Lung (tissue), 12 donors: ENCODE measurements around the gene SLAMF7. TPM values are rescaled to one million over a fixed set of nuclear protein-coding genes. Genes with fewer than 3 reads are reported as not detected.
"Not testable (repeated sequence)": the region's sequence is repeated elsewhere in the genome, so short reads cannot be mapped to it uniquely, and the experiment has no call there.

Source experiments
- ATAC-seq: fragments of 200-7000 bp; cut with Tn5 transposase; one replicate; pipeline ENCODE4 v1.9.1; 2020; ENCODE audit warnings: moderate number of reproducible peaks; ENCODE audit not compliant: insufficient read depth, low FRiP score
- DNase-seq, 3 donors: peaks; one replicate each; pipeline ENCODE4 v3.0.0-alpha.2; 2013 to 2017
- H3K27ac ChIP-seq, 2 donors: one replicate each; pipeline ENCODE4 v1.5.1; 2013; ENCODE audit warnings: mild to moderate bottlenecking in 2 of 2, moderate library complexity in 2 of 2, control low read depth in 1 of 2, inconsistent platforms in 1 of 2, low read depth in 1 of 2, low read length in 1 of 2
- H3K27me3 ChIP-seq, 3 donors: one replicate each; pipeline ENCODE4 v1.5.1; 2013; ENCODE audit warnings: low read length in 2 of 3; ENCODE audit not compliant: control insufficient read depth in 3 of 3, insufficient read depth in 3 of 3
- H3K36me3 ChIP-seq, 4 donors: one replicate each; pipeline ENCODE4 v1.5.1; 2013; ENCODE audit warnings: low read length in 4 of 4, mild to moderate bottlenecking in 1 of 4, moderate library complexity in 1 of 4; ENCODE audit not compliant: control insufficient read depth in 4 of 4, insufficient read depth in 4 of 4
- H3K4me1 ChIP-seq, 5 donors: one replicate each; pipeline ENCODE4 v1.5.1; 2013; ENCODE audit warnings: low read length in 5 of 5, mild to moderate bottlenecking in 2 of 5, moderate library complexity in 1 of 5; ENCODE audit not compliant: control insufficient read depth in 5 of 5, insufficient read depth in 5 of 5
- H3K4me3 ChIP-seq: one replicate; pipeline ENCODE4 v1.5.1; 2013; ENCODE audit warnings: mild to moderate bottlenecking, control low read depth, moderate library complexity
- H3K9ac ChIP-seq, 2 donors: one replicate each; pipeline ENCODE4 v1.5.1; 2013; ENCODE audit warnings: low read length in 2 of 2, control low read depth in 1 of 2; ENCODE audit not compliant: insufficient read depth in 1 of 2
- H3K9me3 ChIP-seq, 4 donors: one replicate each; pipeline ENCODE4 v1.5.1; 2013; ENCODE audit warnings: low read length in 3 of 4, mild to moderate bottlenecking in 1 of 4, moderate library complexity in 1 of 4; ENCODE audit not compliant: control insufficient read depth in 4 of 4, insufficient read depth in 3 of 4
- CTCF ChIP-seq: IDR thresholded peaks from 2 replicates; pipeline ENCODE4 v1.5.1; 2012; ENCODE audit warnings: mild to moderate bottlenecking; ENCODE audit errors: control extremely low read depth, extremely low read depth
- WGBS, 2 donors: extraction: QIAGEN DNeasy Blood & Tissue Kit; methylation state at CpG; one replicate each; pipeline ENCODE4 v1.1.7; 2013; 5-methylcytosine and 5-hydroxymethylcytosine counted together
- polyA plus RNA-seq, 2 donors: library from polyadenylated mRNA; stranded (reverse); fragments of 200-250 nt; gene quantifications; one replicate each; pipeline ENCODE4 v1.2.1, GENCODE V29; 2013
- total RNA-seq, 2 donors: library from RNA; depleted of rRNA in 1 of 2; stranded (reverse); fragments of >200 nt in 1 of 2; gene quantifications; one replicate each; pipeline ENCODE4 v1.2.1, GENCODE V29; 2014 to 2021
- donor health status: control.
- donor health status: control.
- donor health status: Bipolar disorder and iron deficiency.
- donor health status: healthy.
- donor health status: DM: yes; HTN: yes; CAD: no.

SLAMF7 gene
- total and polyA plus RNA-seq, 4 donors = 4.6 to 69.4 (median 10.0) TPM

GRCh38 chr1:160713161-160713560 lies 25.9 kb upstream of the SLAMF7 start:
- Histone ChIP-seq H3K4me3 (no peak overlapping the region), H3K27ac (no peak overlapping the region), H3K9me3 (no peaks in the 10 kb centered on the region), H3K4me1 (peaks cover 0 to 9% (median 0%) of the 10 kb centered on the region in 5 donors), H3K9ac (no peak overlapping the region), H3K36me3 (no peaks in the 10 kb centered on the region), H3K27me3 (no peaks in the 10 kb centered on the region)
- no peak for DNase-seq
- no peak for TF ChIP-seq CTCF
- WGBS, 2 donors = 24 to 32% methylated on average over 1 of the region's 1 CpG
- no peak for ATAC-seq

- H3K36me3 ChIP-seq, H3K27ac ChIP-seq, H3K9me3 ChIP-seq, H3K4me3 ChIP-seq, DNase-seq, ATAC-seq, H3K4me1 ChIP-seq, H3K27me3 ChIP-seq, H3K9ac ChIP-seq: not testable (repeated sequence)
- 70 to 77% methylated on average over 5 of the region's 5 CpGs for WGBS, 2 donors
Measured at GRCh38 chr1:160714034-160714648, 24.9 kb upstream of the SLAMF7 start.

DNA sequence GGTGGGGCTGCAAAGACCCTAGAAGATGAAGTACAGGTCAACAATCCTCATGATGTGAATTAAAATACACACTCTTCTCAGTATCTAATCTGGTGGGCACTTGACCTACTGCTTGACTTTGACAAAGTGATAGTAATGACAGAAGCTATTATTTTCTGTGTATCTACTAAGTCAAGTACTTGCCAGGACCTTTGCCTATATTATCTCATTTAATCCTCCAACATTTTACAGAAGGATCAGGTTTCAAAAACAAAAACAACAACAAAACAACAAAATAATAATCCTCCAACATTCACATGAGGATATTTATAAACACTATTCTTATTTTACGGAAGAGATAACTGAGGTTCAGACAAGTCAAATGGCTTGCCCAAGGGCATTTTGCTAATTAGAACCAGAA lies 23.0 kb upstream of the SLAMF7 start:
- DNase-seq (no peak), ATAC-seq (no peak)
- H3K27me3 ChIP-seq = no peaks in the 10 kb centered on the region
- no peak for TF ChIP-seq CTCF
- H3K4me1 ChIP-seq = peaks cover 0 to 9% (median 0%) of the 10 kb centered on the region in 5 donors
- H3K9me3 ChIP-seq = no peaks in the 10 kb centered on the region
- no peak overlapping the region for H3K4me3 ChIP-seq
- H3K9ac ChIP-seq = no peak overlapping the region
- H3K27ac ChIP-seq = no peak overlapping the region
- H3K36me3 ChIP-seq = no peaks in the 10 kb centered on the region
- 94 to 95% methylated on average over 1 of the region's 1 CpG for WGBS, 2 donors

DNA sequence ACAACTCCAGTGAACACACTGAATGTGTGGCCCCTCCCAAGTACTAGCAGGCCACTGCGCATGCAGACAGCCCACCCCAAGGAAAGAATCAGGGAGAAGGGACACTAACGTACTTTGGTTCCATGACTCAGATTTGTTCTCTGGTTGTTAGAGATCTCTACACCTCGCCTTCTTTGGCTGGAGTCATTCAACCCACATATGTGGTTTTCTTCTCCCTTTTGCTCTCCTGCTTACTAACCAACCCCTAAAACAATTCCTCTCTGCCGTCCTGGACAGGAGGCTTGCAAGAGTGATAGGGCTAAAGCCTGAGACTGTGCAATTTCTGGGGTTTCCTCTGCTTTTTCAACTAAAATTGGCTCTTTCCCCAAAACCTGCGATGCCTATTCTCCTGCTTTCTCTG lies 21.7 kb upstream of the SLAMF7 start:
- Histone ChIP-seq H3K9ac (no peak overlapping the region), H3K4me3 (no peak overlapping the region), H3K36me3 (no peaks in the 10 kb centered on the region), H3K9me3 (no peaks in the 10 kb centered on the region), H3K4me1 (no peaks in the 10 kb centered on the region), H3K27me3 (no peaks in the 10 kb centered on the region), H3K27ac (no peak overlapping the region)
- WGBS, 2 donors = 59 to 79% methylated on average over 5 of the region's 5 CpGs
- DNase-seq (no peak), ATAC-seq (no peak)
- no peak for TF ChIP-seq CTCF
